AG09319 (cell line): Measurements from ENCODE around the gene MRI1.
"Not testable (repeated sequence)": the region's sequence is repeated elsewhere in the genome, so short reads cannot be mapped to it uniquely, and the experiment has no call there.

ENCODE experiments used
- DNase-seq: peaks from one replicate; pipeline ENCODE4 v3.0.0-alpha.2; 2010; ENCODE audit warnings: low read depth; ENCODE audit errors: extremely low read depth
- CTCF ChIP-seq: IDR thresholded peaks from 2 replicates; pipeline ENCODE4 v1.5.1; 2011; ENCODE audit warnings: low read depth, mild to moderate bottlenecking, inconsistent platforms, low read length, moderate library complexity

The MRI1 gene

GRCh38 chr19:13782537-13782936 is 18.2 kb downstream of the MRI1 start:
- TF ChIP-seq CTCF: no peak
- DNase-seq: no peak

- no peak for DNase-seq
Observed at GRCh38 chr19:13783565-13784500, 19.5 kb downstream of the MRI1 start.

GRCh38 chr19:13784731-13785452 is 20.6 kb downstream of the MRI1 start:
- DNase-seq: no peak

More at GRCh38 chr19:13783565-13784500, 19.5 kb downstream of the MRI1 start:
- no peak for TF ChIP-seq CTCF

GRCh38 chr19:13788991-13789390 is 24.7 kb downstream of the MRI1 start:
- TF ChIP-seq CTCF: no peak
- no peak for DNase-seq

More at GRCh38 chr19:13784731-13785452, 20.6 kb downstream of the MRI1 start:
- TF ChIP-seq CTCF: peak; percentile 69

- no peak for TF ChIP-seq CTCF
- DNase-seq: no peak
Observed at GRCh38 chr19:13790354-13790753, 26.0 kb downstream of the MRI1 start.

GRCh38 chr19:13793317-13793716 is 29.0 kb downstream of the MRI1 start:
- DNase-seq: not testable (repeated sequence)

- peak; percentile 80 for DNase-seq
- TF ChIP-seq CTCF: no peak
Observed at GRCh38 chr19:13794398-13794756, 30.1 kb downstream of the MRI1 start.
